Colonic mucosa (tissue), 4 donors: Measurements from ENCODE around the gene EPB41L1. TPM values are rescaled to one million over a fixed set of nuclear protein-coding genes. Genes with fewer than 3 reads are reported as not detected.

Experiments
- DNase-seq: peaks from one replicate; pipeline ENCODE4 v3.0.0-alpha.2; 2020
- H3K27ac ChIP-seq: fragments of 200-600 bp; one replicate; pipeline ENCODE4 v1.8.0; 2021
- H3K27me3 ChIP-seq: fragments of 200-600 bp; one replicate; pipeline ENCODE4 v1.8.0; 2021
- H3K36me3 ChIP-seq: fragments of 200-600 bp; one replicate; pipeline ENCODE4 v1.8.0; 2021
- H3K4me1 ChIP-seq: fragments of 200-600 bp; one replicate; pipeline ENCODE4 v1.8.0; 2021; ENCODE audit warnings: mild to moderate bottlenecking
- H3K4me3 ChIP-seq: fragments of 200-600 bp; one replicate; pipeline ENCODE4 v1.8.0; 2021
- H3K9ac ChIP-seq, 2 donors: one replicate each; pipeline ENCODE4 v1.7.0; 2013; ENCODE audit warnings: control low read depth in 2 of 2, low read depth in 2 of 2, low read length in 2 of 2
- H3K9me3 ChIP-seq: fragments of 200-600 bp; one replicate; pipeline ENCODE4 v1.8.0; 2021
- intact Hi-C: fragments of 100-400 bp; cut with DNase I; formaldehyde crosslinking; loops from one replicate; pipeline ENCODE4 v1.14.1; 2022
- total RNA-seq, 2 donors: library from RNA; stranded (reverse); fragmentation: NEBNext Ultra II Directional in 1 of 2; extraction: Animal tissue kit (Norgen Biotek cat#: 25700) in 1 of 2; gene quantifications; one replicate each; pipeline ENCODE4 v1.2.1, GENCODE V29; 2021
- TF ChIP-seq, protein P1 (sequence below): fragments of 200-600 bp; IDR thresholded peaks from one replicate; pipeline ENCODE4 v1.8.0; 2022; ENCODE audit warnings: antibody characterized with exemption, mild to moderate bottlenecking
- donor health status: healthy.
- donor health status: DM: no; HTN: no; CAD: no.
- donor health status: DM: no; HTN: no; CAD: no.

Gene EPB41L1
- total RNA-seq, 2 donors from 2014 or later: 40.3 to 59.2 TPM

DNA sequence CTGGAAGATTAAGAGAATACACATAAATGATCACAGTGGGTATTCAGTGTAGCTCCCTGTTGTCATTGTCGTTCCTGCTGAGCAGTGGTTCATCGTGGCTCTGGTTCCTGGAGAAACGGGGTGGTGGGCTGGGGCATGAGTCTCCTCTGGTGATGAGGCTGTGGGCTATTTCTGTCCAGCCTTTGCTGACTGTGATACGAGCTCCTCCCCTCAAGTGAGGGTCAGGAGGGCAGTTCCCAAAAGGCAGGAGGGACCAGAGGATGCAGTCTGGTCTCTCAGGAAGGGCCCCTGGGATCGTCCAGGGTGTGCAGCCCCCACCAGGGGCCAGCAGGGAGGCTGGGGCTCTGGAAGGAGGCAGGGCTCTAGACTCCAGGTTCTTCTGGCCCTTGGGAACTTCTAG lies 120.5 kb downstream of the EPB41L1 start:
- intact Hi-C loops: no loop called here
- Histone ChIP-seq H3K27me3 (no peaks in the 10 kb centered on the region), H3K4me1 (no peaks in the 10 kb centered on the region), H3K9ac (no peak overlapping the region), H3K4me3 (no peak overlapping the region), H3K9me3 (no peaks in the 10 kb centered on the region), H3K36me3 (no peaks in the 10 kb centered on the region), H3K27ac (no peak overlapping the region)
- DNase-seq: no peak
- TF ChIP-seq, protein P1, sequence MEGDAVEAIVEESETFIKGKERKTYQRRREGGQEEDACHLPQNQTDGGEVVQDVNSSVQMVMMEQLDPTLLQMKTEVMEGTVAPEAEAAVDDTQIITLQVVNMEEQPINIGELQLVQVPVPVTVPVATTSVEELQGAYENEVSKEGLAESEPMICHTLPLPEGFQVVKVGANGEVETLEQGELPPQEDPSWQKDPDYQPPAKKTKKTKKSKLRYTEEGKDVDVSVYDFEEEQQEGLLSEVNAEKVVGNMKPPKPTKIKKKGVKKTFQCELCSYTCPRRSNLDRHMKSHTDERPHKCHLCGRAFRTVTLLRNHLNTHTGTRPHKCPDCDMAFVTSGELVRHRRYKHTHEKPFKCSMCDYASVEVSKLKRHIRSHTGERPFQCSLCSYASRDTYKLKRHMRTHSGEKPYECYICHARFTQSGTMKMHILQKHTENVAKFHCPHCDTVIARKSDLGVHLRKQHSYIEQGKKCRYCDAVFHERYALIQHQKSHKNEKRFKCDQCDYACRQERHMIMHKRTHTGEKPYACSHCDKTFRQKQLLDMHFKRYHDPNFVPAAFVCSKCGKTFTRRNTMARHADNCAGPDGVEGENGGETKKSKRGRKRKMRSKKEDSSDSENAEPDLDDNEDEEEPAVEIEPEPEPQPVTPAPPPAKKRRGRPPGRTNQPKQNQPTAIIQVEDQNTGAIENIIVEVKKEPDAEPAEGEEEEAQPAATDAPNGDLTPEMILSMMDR: no peak

DNA sequence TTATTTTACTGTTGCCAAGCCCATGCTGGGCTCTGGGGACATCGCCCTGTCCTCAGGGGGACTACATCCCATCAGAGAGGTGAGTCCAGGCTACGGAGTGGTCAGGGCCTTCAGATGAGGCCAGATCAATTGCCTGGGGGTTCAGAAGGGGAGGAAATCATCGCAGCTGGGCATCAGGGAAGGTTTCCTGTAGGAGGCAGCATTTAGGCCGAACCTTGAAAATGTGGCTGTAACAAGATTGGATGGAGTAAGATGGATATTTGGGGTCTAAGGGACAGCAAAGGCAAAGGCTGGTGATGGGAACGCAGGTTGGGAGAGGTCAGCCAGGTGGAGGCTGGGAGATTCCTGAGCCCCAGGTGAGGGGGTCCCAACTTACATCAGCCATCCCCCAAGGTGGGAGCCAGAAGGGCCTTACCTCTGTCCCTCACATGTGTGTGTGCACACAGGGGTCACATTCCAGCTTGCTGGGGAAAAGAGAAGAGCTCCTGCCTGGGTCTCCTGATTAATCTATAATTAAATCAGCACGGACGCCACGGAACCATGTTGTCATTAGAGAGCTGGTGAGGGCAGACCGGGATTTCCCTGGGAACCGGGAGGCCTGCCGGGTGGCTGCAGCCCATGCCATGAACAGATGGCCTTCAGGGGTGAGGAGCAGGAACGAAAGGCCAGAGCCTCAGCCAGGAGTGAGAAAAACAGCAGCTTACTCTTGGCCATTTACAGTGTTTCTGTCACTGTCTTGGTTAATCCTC lies 121.1 kb downstream of the EPB41L1 start:
- no peaks in the 10 kb centered on the region for H3K27me3 ChIP-seq

DNA sequence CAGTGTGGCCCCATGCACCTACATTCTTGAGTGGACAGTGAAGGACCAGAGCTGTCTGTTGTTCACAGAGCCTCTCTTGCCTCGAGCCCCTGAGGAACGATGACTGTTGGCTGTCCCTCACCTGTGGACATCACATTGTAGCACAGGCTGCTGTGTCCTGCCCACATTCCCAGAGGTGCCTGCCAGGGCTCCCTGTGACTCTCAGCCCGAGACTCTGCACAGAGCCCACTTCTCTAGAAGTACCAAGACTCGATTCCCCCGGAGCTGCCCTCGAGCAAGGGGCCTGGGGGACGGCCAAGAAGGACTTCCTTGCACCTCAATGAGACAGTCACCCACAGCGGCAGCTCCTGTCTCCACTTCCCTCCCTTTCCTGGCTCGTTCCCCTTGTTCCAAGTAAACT lies 123.0 kb downstream of the EPB41L1 start:
- Histone ChIP-seq H3K4me3 (no peak overlapping the region), H3K9me3 (no peaks in the 10 kb centered on the region), H3K27me3 (no peaks in the 10 kb centered on the region), H3K36me3 (no peaks in the 10 kb centered on the region), H3K27ac (no peak overlapping the region), H3K9ac (no peak overlapping the region), H3K4me1 (no peaks in the 10 kb centered on the region)
- TF ChIP-seq, protein P1: no peak
- intact Hi-C loops: no loop called here
- DNase-seq: no peak

More for the DNA sequence above, 121.1 kb downstream of the EPB41L1 start:
- no peak overlapping the region for H3K27ac ChIP-seq
- H3K9ac ChIP-seq: no peak overlapping the region
- no peak overlapping the region for H3K4me3 ChIP-seq
- DNase-seq: no peak
- H3K9me3 ChIP-seq: no peaks in the 10 kb centered on the region
- H3K4me1 ChIP-seq: no peaks in the 10 kb centered on the region
- TF ChIP-seq, protein P1: no peak
- H3K36me3 ChIP-seq: no peaks in the 10 kb centered on the region
- intact Hi-C loops: no loop called here

DNA sequence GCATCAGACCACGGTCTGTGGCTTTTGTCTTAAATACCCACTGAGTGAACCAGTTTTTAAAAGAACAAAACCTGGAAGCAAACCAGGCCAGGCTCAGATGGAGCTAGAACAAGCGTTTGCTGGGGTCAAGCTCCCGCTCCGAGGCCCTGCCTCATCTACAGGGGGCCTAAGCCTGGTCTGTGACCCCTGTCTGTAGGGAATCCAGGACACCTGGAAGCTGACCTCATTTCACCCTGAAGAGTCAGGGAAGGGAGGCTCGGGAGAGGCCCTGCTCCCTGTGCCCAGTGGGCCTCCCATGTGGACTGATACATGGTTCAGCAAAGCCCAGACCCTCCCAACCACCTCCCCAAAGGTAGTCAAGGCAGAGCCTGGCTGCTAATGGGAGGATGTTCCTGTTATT lies 124.8 kb downstream of the EPB41L1 start:
- Histone ChIP-seq H3K9me3 (no peaks in the 10 kb centered on the region), H3K4me1 (no peaks in the 10 kb centered on the region), H3K27ac (no peak overlapping the region), H3K27me3 (no peaks in the 10 kb centered on the region), H3K9ac (no peak overlapping the region), H3K4me3 (no peak overlapping the region), H3K36me3 (no peaks in the 10 kb centered on the region)
- TF ChIP-seq, protein P1: no peak
- intact Hi-C loops: no loop called here
- DNase-seq: no peak

DNA sequence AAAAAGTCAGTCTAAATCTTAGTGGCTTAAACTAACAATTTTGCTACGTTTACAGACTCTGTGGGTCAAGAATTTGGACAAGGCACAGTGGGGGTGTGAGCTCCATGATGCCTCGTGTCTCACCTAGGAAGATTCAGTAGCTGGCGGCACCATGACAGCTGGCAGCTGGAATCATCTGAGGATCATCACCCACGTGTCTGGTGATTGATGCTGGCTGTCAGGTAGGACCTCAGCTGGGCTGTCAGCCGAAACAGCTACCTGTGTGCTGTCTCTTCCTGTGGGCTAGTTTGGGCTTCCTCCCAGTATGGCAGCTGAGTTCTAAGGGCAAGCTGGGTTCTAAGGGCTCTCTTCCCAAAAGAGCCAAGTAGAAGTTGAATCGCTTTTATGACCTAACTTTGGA lies 125.2 kb downstream of the EPB41L1 start:
- H3K9ac ChIP-seq: no peak overlapping the region
- H3K27ac ChIP-seq: no peak overlapping the region
- no peaks in the 10 kb centered on the region for H3K27me3 ChIP-seq
- DNase-seq: no peak
- no peaks in the 10 kb centered on the region for H3K9me3 ChIP-seq
- TF ChIP-seq, protein P1: no peak
- no peaks in the 10 kb centered on the region for H3K4me1 ChIP-seq
- H3K4me3 ChIP-seq: no peak overlapping the region
- intact Hi-C loops: no loop called here
- no peaks in the 10 kb centered on the region for H3K36me3 ChIP-seq
